PC-3 (cell line): ENCODE data around the gene ANLN. TPM values are rescaled to one million over a fixed set of nuclear protein-coding genes. Genes with fewer than 3 reads are reported as not detected.
A peak's percentile ranks its signal among the peaks of the same experiment; 100 is the strongest.

ENCODE experiments used
- ATAC-seq: fragments of 200-7000 bp; cut with Tn5 transposase; 2 replicates; pipeline ENCODE4 v1.9.1; 2020; ENCODE audit warnings: mild to moderate bottlenecking, moderate library complexity
- Bru-seq: library from RNA; stranded (reverse); fragments of 400-500 nt; gene quantifications from one replicate; lab custom pipeline; 2021; lab: Mats Ljungman, UMichigan
- BruChase-seq, 2 experiments: library from RNA; stranded (reverse); fragments of 400-500 nt; gene quantifications; one replicate each; lab custom pipeline; 2021; lab: Mats Ljungman, UMichigan
- BruUV-seq: library from RNA; stranded (reverse); fragments of 400-500 nt; replicated peaks from 2 replicates; lab custom pipeline; 2021; lab: Mats Ljungman, UMichigan
- CTCF ChIA-PET: fragments of 300-600 bp; sonication (Branson Sonifier 250); formaldehyde crosslinking; loops from one replicate; lab custom pipeline; 2022; ENCODE audit warnings: antibody characterized with exemption; lab: Charles Lee
- POLR2A ChIA-PET: fragments of 300-600 bp; sonication (Branson Sonifier 250); formaldehyde crosslinking; loops from one replicate; lab custom pipeline; 2022; ENCODE audit warnings: antibody characterized with exemption; ENCODE audit not compliant: unreplicated experiment; lab: Charles Lee
- DNase-seq: peaks from one replicate; pipeline ENCODE4 v3.0.0-alpha.2; 2015
- H2AFZ ChIP-seq: fragments of 300-600 bp; sonication (generic); 2 replicates; pipeline ENCODE4 v1.6.0; 2016; ENCODE audit warnings: antibody characterized with exemption, low read length
- H3F3A ChIP-seq: fragments of 300-600 bp; sonication (generic); one replicate; pipeline ENCODE4 v1.6.0; 2017; ENCODE audit warnings: antibody characterized with exemption, low read length, control low read depth, mild to moderate bottlenecking; ENCODE audit not compliant: unreplicated experiment
- H3K27ac ChIP-seq: fragments of 300-600 bp; sonication (generic); 2 replicates; pipeline ENCODE4 v1.5.1; 2016; ENCODE audit warnings: mild to moderate bottlenecking, low read length
- H3K27me3 ChIP-seq: fragments of 300-600 bp; sonication (generic); 2 replicates; pipeline ENCODE4 v1.6.1; 2016; ENCODE audit warnings: low read length, mixed read lengths
- H3K36me3 ChIP-seq: fragments of 300-600 bp; sonication (generic); 2 replicates; pipeline ENCODE4 v1.6.1; 2016; ENCODE audit warnings: low read depth, mixed run types, low read length, mixed read lengths
- H3K4me1 ChIP-seq: fragments of 300-600 bp; sonication (generic); 2 replicates; pipeline ENCODE4 v1.5.1; 2016; ENCODE audit warnings: low read length; ENCODE audit not compliant: insufficient read depth
- H3K4me2 ChIP-seq: fragments of 300-600 bp; sonication (generic); 2 replicates; pipeline ENCODE4 v1.6.0; 2016; ENCODE audit warnings: low read length
- H3K4me3 ChIP-seq: fragments of 300-600 bp; sonication (generic); 2 replicates; pipeline ENCODE4 v1.5.1; 2016; ENCODE audit warnings: mild to moderate bottlenecking, low read length, mixed read lengths
- H3K79me2 ChIP-seq: fragments of 300-600 bp; sonication (generic); 2 replicates; pipeline ENCODE4 v1.6.1; 2017; ENCODE audit warnings: low read length, mixed read lengths
- H3K9ac ChIP-seq: fragments of 300-600 bp; sonication (generic); 2 replicates; pipeline ENCODE4 v1.6.0; 2016; ENCODE audit warnings: mild to moderate bottlenecking, low read length
- H3K9me2 ChIP-seq: fragments of 300-600 bp; sonication (generic); replicated peaks from 2 replicates; pipeline ENCODE4 v1.6.1; 2016; ENCODE audit warnings: mixed run types, low read length, mixed read lengths
- H3K9me3 ChIP-seq: fragments of 300-600 bp; sonication (generic); 2 replicates; pipeline ENCODE4 v1.6.1; 2016; ENCODE audit warnings: low read length, mixed read lengths
- H4K20me1 ChIP-seq: fragments of 300-600 bp; sonication (generic); 2 replicates; pipeline ENCODE4 v1.6.1; 2016; ENCODE audit warnings: low read length, mixed read lengths
- EZH2 ChIP-seq: fragments of 300-600 bp; sonication (generic); IDR thresholded peaks from one replicate; pipeline ENCODE4 v1.6.1; 2017; ENCODE audit warnings: antibody characterized with exemption, mild to moderate bottlenecking, low read length; ENCODE audit not compliant: unreplicated experiment
- EZH2phosphoT487 ChIP-seq: fragments of 300-600 bp; sonication (generic); IDR thresholded peaks from 2 replicates; pipeline ENCODE4 v1.6.1; 2018; ENCODE audit warnings: mild to moderate bottlenecking, antibody characterized with exemption, low read length, borderline replicate concordance
- intact Hi-C: fragments of 100-400 bp; cut with micrococcal nuclease; formaldehyde crosslinking; loops from 2 replicates; pipeline ENCODE4 v1.9.0; 2023
- long read RNA-seq: library from polyadenylated mRNA; unstranded; transcript quantifications from one replicate; pipeline ENCODE4 v2.0.0, GENCODE V29; 2021; ENCODE audit not compliant: unreplicated experiment
- total RNA-seq: library from RNA; depleted of rRNA; stranded (reverse); fragments of >200 nt; gene quantifications from 2 replicates; pipeline ENCODE4 v1.2.3, GENCODE V29; 2014; rRNA removed
- TF ChIP-seq, protein P1 (sequence below): fragments of 300-600 bp; sonication (generic); conservative IDR thresholded peaks from 2 replicates; pipeline ENCODE4 v1.5.1; 2017; ENCODE audit warnings: antibody characterized with exemption, low read depth, mild to moderate bottlenecking, low read length

The ANLN gene, protein sequence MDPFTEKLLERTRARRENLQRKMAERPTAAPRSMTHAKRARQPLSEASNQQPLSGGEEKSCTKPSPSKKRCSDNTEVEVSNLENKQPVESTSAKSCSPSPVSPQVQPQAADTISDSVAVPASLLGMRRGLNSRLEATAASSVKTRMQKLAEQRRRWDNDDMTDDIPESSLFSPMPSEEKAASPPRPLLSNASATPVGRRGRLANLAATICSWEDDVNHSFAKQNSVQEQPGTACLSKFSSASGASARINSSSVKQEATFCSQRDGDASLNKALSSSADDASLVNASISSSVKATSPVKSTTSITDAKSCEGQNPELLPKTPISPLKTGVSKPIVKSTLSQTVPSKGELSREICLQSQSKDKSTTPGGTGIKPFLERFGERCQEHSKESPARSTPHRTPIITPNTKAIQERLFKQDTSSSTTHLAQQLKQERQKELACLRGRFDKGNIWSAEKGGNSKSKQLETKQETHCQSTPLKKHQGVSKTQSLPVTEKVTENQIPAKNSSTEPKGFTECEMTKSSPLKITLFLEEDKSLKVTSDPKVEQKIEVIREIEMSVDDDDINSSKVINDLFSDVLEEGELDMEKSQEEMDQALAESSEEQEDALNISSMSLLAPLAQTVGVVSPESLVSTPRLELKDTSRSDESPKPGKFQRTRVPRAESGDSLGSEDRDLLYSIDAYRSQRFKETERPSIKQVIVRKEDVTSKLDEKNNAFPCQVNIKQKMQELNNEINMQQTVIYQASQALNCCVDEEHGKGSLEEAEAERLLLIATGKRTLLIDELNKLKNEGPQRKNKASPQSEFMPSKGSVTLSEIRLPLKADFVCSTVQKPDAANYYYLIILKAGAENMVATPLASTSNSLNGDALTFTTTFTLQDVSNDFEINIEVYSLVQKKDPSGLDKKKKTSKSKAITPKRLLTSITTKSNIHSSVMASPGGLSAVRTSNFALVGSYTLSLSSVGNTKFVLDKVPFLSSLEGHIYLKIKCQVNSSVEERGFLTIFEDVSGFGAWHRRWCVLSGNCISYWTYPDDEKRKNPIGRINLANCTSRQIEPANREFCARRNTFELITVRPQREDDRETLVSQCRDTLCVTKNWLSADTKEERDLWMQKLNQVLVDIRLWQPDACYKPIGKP
- total RNA-seq, result 110 and 111 TPM in 2 replicates
- Bru-seq, nascent RNA, result percentile 92 among the genes with signal in this experiment
- BruChase-seq, experiment 1, labeled RNA remaining after a 6-hour chase, result percentile 86 among the genes with signal in this experiment
- BruChase-seq, experiment 2, labeled RNA remaining after a 2-hour chase, result percentile 61 among the genes with signal in this experiment
- long read RNA-seq, partial matches to known transcripts, result 2 of 14 reads
- long read RNA-seq, other reads (novel, unspliced or antisense), result 11 of 14 reads

DNA sequence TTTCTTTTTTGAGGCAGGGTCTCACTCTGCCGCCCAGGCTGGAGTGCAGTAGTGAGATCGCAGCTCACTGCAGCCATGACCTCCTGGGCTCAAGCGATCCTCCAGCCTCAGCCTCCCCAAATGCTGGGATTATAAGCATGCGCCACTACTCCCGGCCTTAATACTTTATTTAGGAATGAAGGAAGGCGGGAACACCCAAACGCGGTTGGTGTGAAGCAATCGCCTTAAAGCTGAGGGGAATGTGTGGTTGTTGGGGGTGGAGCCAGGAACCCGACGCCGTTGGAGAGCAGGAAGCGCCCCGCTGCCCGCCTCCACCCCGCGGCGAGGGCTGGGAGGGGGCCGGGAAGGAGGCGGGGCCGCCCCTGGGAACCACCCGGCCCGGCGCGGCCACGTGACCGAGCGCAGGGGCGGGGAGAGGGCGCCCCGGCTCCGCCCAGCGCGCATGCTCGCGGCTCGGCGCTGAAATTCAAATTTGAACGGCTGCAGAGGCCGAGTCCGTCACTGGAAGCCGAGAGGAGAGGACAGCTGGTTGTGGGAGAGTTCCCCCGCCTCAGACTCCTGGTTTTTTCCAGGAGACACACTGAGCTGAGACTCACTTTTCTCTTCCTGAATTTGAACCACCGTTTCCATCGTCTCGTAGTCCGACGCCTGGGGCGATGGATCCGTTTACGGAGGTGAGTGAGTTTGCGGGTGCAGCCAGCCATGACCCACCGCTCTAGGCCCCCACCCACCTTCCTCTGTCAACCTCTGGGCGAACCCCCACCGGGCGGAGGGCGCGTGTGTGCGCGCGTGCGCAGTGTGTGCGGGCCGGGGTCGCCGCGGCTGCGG, at the start of gene ANLN:
ANLN (plus strand) TSS at position 492 of the 828 bp plus-strand sequence; CDS start at position 657, 165 bp downstream.
- peak within 1 kb of the TSS; percentile 88 for H2AFZ ChIP-seq
- no peaks in the 10 kb centered on the region for H3K9me3 ChIP-seq
- peaks cover 15% of the 10 kb centered on the region for H3K36me3 ChIP-seq
- no peaks in the 10 kb centered on the region for H3K27me3 ChIP-seq
- H3K4me1 ChIP-seq, result peaks cover 35% of the 10 kb centered on the region
- H3F3A ChIP-seq, result peaks cover 6% of the 10 kb centered on the region
- no peaks in the 10 kb centered on the region for H3K9me2 ChIP-seq
- H4K20me1 ChIP-seq, result peaks cover 35% of the 10 kb centered on the region
- DNase-seq (peak; percentile 94), ATAC-seq (peak; percentile 68)
- ChIA-PET CTCF (no interaction called here), POLR2A (no interaction called here)
- peak within 1 kb of the TSS; percentile 91 for H3K4me2 ChIP-seq
- peak within 1 kb of the TSS; percentile 99 for H3K9ac ChIP-seq
- peak within 1 kb of the TSS; percentile 96 for H3K27ac ChIP-seq
- peak within 1 kb of the TSS; percentile 90 for H3K4me3 ChIP-seq
- TF ChIP-seq EZH2 (no peak), EZH2phosphoT487 (no peak)
- TF ChIP-seq, protein P1, sequence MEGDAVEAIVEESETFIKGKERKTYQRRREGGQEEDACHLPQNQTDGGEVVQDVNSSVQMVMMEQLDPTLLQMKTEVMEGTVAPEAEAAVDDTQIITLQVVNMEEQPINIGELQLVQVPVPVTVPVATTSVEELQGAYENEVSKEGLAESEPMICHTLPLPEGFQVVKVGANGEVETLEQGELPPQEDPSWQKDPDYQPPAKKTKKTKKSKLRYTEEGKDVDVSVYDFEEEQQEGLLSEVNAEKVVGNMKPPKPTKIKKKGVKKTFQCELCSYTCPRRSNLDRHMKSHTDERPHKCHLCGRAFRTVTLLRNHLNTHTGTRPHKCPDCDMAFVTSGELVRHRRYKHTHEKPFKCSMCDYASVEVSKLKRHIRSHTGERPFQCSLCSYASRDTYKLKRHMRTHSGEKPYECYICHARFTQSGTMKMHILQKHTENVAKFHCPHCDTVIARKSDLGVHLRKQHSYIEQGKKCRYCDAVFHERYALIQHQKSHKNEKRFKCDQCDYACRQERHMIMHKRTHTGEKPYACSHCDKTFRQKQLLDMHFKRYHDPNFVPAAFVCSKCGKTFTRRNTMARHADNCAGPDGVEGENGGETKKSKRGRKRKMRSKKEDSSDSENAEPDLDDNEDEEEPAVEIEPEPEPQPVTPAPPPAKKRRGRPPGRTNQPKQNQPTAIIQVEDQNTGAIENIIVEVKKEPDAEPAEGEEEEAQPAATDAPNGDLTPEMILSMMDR, result no peak
- peaks cover 49% of the 10 kb centered on the region for H3K79me2 ChIP-seq
- no TSS peak for BruUV-seq
- intact Hi-C loops, result loop anchor here (2.0 kb wide), 2 partner anchors 23 to 237 kb away; partner anchors contain the start of gene EEPD1

DNA sequence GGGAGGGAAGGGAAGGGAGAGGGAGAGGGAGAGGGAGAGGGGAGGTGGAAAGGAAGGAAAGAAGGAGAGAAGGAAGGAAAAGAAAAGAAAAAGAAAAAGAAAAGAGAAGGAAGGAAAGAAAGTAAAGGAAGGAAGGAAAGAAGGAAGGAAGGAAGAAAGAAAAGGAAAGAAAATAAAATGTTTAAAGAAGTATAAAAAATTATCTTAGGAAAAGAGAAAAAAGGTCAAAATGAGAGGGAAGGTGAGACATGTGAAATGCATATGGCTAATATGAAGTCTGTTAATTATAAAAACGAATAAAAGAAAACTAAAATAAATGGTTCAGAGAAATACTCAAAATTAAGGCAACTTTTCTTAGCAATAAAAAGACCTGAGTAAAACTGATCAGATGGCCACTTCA, 46.1 kb upstream of the ANLN start:
- Histone ChIP-seq H3K9me2 (no peaks in the 10 kb centered on the region), H3F3A (no peaks in the 10 kb centered on the region), H3K36me3 (no peaks in the 10 kb centered on the region), H3K4me1 (no peaks in the 10 kb centered on the region), H3K27ac (no peak overlapping the region), H3K9me3 (no peaks in the 10 kb centered on the region), H4K20me1 (no peaks in the 10 kb centered on the region), H3K27me3 (no peaks in the 10 kb centered on the region), H3K9ac (no peak overlapping the region), H2AFZ (no peak overlapping the region), H3K79me2 (no peaks in the 10 kb centered on the region), H3K4me2 (no peak overlapping the region), H3K4me3 (no peak overlapping the region)
- ATAC-seq, result no peak
- intact Hi-C loops, result no loop called here
- CTCF ChIA-PET, result no interaction called here
- no peak for DNase-seq
- POLR2A ChIA-PET, result no interaction called here
- TF ChIP-seq, protein P1, result no peak
- TF ChIP-seq EZH2 (no peak), EZH2phosphoT487 (no peak)
- no TSS peak for BruUV-seq
